Lung (tissue), 12 donors: ENCODE results near the gene OLFM2. TPM values are rescaled to one million over a fixed set of nuclear protein-coding genes. Genes with fewer than 3 reads are reported as not detected.
A peak's percentile ranks its signal among the peaks of the same experiment; 100 is the strongest.

Experiments
- ATAC-seq: fragments of 200-7000 bp; cut with Tn5 transposase; one replicate; pipeline ENCODE4 v1.9.1; 2020; ENCODE audit warnings: moderate number of reproducible peaks; ENCODE audit not compliant: insufficient read depth, low FRiP score
- DNase-seq, 3 donors: peaks; one replicate each; pipeline ENCODE4 v3.0.0-alpha.2; 2013 to 2017
- H3K27ac ChIP-seq, 2 donors: one replicate each; pipeline ENCODE4 v1.5.1; 2013; ENCODE audit warnings: mild to moderate bottlenecking in 2 of 2, moderate library complexity in 2 of 2, control low read depth in 1 of 2, inconsistent platforms in 1 of 2, low read depth in 1 of 2, low read length in 1 of 2
- H3K27me3 ChIP-seq, 3 donors: one replicate each; pipeline ENCODE4 v1.5.1; 2013; ENCODE audit warnings: low read length in 2 of 3; ENCODE audit not compliant: control insufficient read depth in 3 of 3, insufficient read depth in 3 of 3
- H3K36me3 ChIP-seq, 4 donors: one replicate each; pipeline ENCODE4 v1.5.1; 2013; ENCODE audit warnings: low read length in 4 of 4, mild to moderate bottlenecking in 1 of 4, moderate library complexity in 1 of 4; ENCODE audit not compliant: control insufficient read depth in 4 of 4, insufficient read depth in 4 of 4
- H3K4me1 ChIP-seq, 5 donors: one replicate each; pipeline ENCODE4 v1.5.1; 2013; ENCODE audit warnings: low read length in 5 of 5, mild to moderate bottlenecking in 2 of 5, moderate library complexity in 1 of 5; ENCODE audit not compliant: control insufficient read depth in 5 of 5, insufficient read depth in 5 of 5
- H3K4me3 ChIP-seq: one replicate; pipeline ENCODE4 v1.5.1; 2013; ENCODE audit warnings: mild to moderate bottlenecking, control low read depth, moderate library complexity
- H3K9ac ChIP-seq, 2 donors: one replicate each; pipeline ENCODE4 v1.5.1; 2013; ENCODE audit warnings: low read length in 2 of 2, control low read depth in 1 of 2; ENCODE audit not compliant: insufficient read depth in 1 of 2
- H3K9me3 ChIP-seq, 4 donors: one replicate each; pipeline ENCODE4 v1.5.1; 2013; ENCODE audit warnings: low read length in 3 of 4, mild to moderate bottlenecking in 1 of 4, moderate library complexity in 1 of 4; ENCODE audit not compliant: control insufficient read depth in 4 of 4, insufficient read depth in 3 of 4
- CTCF ChIP-seq: IDR thresholded peaks from 2 replicates; pipeline ENCODE4 v1.5.1; 2012; ENCODE audit warnings: mild to moderate bottlenecking; ENCODE audit errors: control extremely low read depth, extremely low read depth
- WGBS, 2 donors: extraction: QIAGEN DNeasy Blood & Tissue Kit; methylation state at CpG; one replicate each; pipeline ENCODE4 v1.1.7; 2013; 5-methylcytosine and 5-hydroxymethylcytosine counted together
- polyA plus RNA-seq, 2 donors: library from polyadenylated mRNA; stranded (reverse); fragments of 200-250 nt; gene quantifications; one replicate each; pipeline ENCODE4 v1.2.1, GENCODE V29; 2013
- total RNA-seq, 2 donors: library from RNA; depleted of rRNA in 1 of 2; stranded (reverse); fragments of >200 nt in 1 of 2; gene quantifications; one replicate each; pipeline ENCODE4 v1.2.1, GENCODE V29; 2014 to 2021
- donor health status: control.
- donor health status: control.
- donor health status: Bipolar disorder and iron deficiency.
- donor health status: healthy.
- donor health status: DM: yes; HTN: yes; CAD: no.

Gene OLFM2
- total and polyA plus RNA-seq, 4 donors, result 2.2 to 14.3 (median 8.8) TPM

- Histone ChIP-seq H3K27me3 (peaks cover 4 to 28% (median 22%) of the 10 kb centered on the region in 3 donors), H3K4me3 (no peak overlapping the region), H3K9ac (no peak overlapping the region), H3K36me3 (no peaks in the 10 kb centered on the region), H3K27ac (no peak overlapping the region), H3K4me1 (no peaks in the 10 kb centered on the region), H3K9me3 (peaks cover 0 to 4% (median 0%) of the 10 kb centered on the region in 4 donors)
- 73 to 75% methylated on average over 6 to 8 of the region's 8 CpGs for WGBS, 2 donors
- TF ChIP-seq CTCF, result no peak
- no peak for DNase-seq
- ATAC-seq, result no peak
These were observed 32.7 kb upstream of the OLFM2 start for GRCh38 chr19:9968820-9969687.

DNA sequence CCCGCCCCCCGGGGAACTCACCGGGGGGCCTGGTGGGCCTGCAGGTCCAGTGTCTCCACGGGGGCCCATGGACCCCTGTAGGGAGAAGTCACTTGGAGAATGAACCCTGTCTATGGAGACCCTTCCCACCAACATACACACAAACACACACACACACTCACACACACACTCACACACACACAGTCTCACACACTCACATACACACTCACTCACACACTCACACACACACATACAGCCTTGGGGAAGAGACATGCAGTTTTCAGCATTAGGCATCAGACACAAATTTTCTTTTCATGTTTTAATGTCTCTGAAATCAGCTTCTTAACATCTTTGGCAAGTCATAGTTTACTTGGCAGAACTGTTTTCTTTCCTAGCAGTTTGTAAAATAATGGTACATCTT is 31.0 kb upstream of the OLFM2 start:
- peaks cover 4 to 28% (median 22%) of the 10 kb centered on the region in 3 donors for H3K27me3 ChIP-seq
- 46% methylated on average over 4 of the region's 4 CpGs; no CpG with 5 or more reads in 1 of the 2 donors for WGBS, 2 donors

GRCh38 chr19:9966448-9966847 is 30.1 kb upstream of the OLFM2 start:
- H3K4me1 ChIP-seq, result no peaks in the 10 kb centered on the region
- peaks cover 0 to 4% (median 0%) of the 10 kb centered on the region in 4 donors for H3K9me3 ChIP-seq
- H3K36me3 ChIP-seq, result no peaks in the 10 kb centered on the region
- H3K9ac ChIP-seq, result no peak overlapping the region
- no peak overlapping the region for H3K27ac ChIP-seq
- DNase-seq (no peak), ATAC-seq (no peak)
- H3K4me3 ChIP-seq, result no peak overlapping the region
- peaks cover 4 to 28% (median 22%) of the 10 kb centered on the region in 3 donors for H3K27me3 ChIP-seq
- TF ChIP-seq CTCF, result no peak
- WGBS, 2 donors, result 4 to 15% methylated on average over 29 of the region's 29 CpGs

More for the DNA sequence above, 31.0 kb upstream of the OLFM2 start:
- H3K4me1 ChIP-seq, result no peaks in the 10 kb centered on the region
- ATAC-seq (no peak), DNase-seq (peak in 1 of 3 donors; percentile 41)
- H3K9me3 ChIP-seq, result peaks cover 0 to 4% (median 0%) of the 10 kb centered on the region in 4 donors
- TF ChIP-seq CTCF, result no peak
- no peak overlapping the region for H3K27ac ChIP-seq
- no peak overlapping the region for H3K9ac ChIP-seq
- no peaks in the 10 kb centered on the region for H3K36me3 ChIP-seq
- H3K4me3 ChIP-seq, result no peak overlapping the region
